Cerebellar cortex (tissue), 1 donor: ENCODE measurements around the gene HUNK.

ENCODE experiments used
- DNase-seq: peaks from one replicate; pipeline ENCODE4 v3.0.0-alpha.2; 2015; ENCODE audit warnings: low spot score

The HUNK gene

DNA sequence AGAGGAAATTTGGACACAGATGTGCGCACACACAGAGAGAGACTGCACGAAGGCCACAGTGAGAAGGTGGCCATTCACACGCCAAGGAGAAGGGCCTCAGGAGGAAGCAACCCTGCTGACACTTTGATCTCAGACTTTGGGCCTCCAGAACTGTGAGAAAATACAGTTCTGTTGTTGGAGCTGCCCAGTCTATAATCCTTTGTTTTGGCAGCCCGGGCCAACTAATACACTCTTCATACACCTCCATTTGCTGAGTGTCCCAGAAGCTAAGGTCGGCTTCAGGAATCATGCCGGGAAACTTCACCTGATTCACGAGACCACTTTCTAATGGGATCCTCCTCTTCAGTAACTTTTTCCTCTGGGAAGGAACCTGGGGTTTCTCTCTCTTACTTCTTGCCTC lies 23.2 kb downstream of the HUNK start:
- DNase-seq = no peak

DNA sequence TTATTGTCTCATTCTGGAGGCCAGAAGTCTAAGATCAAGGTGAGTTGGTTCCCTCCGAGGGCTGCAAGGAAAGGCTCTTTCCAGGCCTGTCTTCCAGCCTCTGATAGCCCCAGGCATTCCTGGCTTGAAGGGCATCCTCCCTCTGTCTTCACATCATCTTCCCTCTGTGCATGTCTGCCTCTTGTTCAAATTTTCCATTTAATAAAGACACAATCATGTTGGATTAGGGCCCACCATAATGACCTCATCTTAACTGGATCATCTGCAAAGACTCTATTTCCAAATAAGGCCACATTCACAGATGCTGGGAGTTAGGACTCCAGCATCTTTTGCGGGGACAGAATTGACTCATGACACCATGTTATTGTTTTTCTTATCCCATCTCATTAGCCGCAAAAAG lies 24.5 kb downstream of the HUNK start:
- no peak for DNase-seq

DNA sequence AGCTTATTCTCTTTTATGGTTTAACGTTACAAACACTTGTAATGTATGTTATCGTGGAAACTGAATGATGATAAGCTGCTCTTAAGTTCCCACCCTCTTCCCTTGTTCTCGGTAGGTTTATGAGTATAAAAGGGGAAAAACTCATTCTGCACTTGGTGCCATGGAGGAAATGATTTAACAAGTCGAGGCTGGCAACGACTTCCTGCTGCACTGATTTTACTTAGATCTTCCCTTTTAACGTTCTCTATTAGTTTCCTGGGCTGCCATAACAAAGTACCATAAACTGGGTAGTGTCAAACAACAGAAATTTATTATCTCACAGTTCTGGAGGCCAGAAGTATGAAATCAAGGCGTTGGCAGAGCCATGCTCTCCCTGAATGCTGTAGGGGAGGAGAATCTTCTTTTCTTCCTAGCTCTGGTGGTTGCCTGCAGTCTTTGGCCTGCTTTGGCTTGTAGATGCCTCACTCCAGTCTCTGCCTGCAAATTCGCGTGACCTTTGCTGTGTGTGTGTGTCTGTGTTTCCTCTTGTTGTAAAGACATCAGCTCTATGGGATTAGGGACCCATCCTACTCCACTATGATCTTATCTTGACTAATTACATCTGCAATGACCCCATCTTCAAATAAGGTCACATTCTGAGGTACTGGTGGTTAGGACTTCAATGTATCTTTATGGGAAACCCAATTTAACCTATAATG lies 26.3 kb downstream of the HUNK start:
- DNase-seq = no peak

DNA sequence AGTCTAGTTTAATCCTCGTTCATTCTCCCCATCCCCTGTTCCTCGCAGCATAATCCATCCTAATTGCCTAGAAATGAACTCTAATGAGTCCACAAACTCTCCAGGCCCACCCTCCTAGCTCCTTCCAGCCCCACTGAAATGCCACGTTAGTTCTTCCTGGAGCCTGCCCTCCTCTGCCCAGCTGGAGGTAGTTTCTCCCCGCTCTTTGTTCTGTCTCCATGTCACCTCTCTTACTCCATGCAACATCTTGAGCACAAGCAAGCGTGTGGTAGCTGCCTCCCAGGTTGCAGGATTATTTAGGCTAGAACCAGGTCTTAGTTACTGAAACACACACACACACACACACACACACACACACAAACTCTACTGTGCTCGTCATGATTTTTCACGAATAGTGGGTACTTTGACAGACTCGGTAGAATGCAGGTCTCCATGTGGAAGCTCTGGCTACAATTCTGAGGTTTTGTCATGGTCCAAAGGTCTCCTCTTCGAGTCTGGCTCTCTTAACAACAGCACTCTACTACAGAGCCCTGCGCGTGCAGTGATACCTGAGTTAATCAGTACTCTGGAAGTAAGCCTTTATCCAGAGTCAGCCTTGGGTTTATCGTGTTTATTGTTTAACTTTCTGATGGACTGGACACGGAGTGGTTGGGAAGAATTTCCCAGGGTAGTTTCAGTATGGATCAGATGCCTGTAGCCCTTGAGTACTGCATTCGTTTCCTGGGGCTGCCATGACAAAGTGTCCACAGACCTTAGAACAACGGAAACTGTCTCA lies 27.5 kb downstream of the HUNK start:
- no peak for DNase-seq

DNA sequence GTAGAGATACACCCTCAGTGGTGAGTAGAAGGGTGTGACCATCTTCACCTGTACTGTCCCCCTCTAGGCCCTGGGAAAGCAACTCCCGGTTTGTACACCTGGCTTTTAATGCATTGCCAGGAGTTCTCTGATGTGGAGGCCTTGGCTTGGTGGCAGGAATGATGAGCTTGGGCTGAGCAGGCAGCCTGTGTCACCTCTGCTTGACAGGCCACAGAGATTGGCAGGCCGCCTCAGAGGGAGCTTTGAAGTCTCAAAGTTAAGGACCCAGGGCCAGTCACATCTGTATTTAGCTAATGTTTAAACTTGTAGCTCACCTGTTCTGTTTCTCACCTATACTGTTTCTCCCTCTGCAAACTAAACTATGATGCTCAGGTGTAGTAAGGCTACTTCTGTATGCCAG lies 28.5 kb downstream of the HUNK start:
- DNase-seq = no peak

DNA sequence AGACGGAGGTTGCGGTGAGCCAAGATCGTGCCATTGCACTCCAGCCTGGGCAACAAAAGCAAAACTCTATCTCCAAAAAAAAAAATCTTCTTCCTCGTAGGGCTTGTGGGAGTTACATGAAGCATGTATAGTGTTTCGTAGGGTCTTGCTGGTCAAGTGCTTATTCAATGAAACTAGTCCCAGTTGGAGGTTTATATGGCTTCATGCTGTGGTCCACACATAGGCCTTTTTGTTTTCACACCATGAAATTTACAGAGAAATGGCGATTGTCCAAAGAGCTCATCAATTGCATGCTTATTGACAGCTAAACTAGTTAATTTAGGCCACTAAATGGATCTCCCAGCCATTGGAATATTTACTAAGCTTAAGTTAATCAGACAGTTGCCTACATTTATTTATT lies 29.6 kb downstream of the HUNK start:
- no peak for DNase-seq

DNA sequence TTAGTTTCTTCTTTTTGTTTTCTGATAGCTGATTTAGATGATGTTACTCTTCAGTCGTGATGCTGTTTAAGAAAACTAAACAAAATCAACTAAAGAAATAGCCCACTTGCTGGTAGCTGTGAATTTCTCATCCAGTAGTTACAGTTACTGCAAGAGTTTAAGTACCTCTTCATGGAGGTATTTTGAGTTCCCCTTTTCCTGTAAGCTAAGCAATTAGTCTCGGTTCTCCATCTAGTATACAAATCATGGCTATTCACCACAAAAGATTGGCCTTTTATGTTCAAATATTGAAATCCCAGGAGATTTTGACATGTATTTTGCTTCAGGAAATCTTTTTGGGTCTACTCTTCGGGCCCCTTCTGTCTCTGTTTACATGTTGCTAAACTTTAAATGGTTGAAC lies 31.1 kb downstream of the HUNK start:
- DNase-seq = no peak

DNA sequence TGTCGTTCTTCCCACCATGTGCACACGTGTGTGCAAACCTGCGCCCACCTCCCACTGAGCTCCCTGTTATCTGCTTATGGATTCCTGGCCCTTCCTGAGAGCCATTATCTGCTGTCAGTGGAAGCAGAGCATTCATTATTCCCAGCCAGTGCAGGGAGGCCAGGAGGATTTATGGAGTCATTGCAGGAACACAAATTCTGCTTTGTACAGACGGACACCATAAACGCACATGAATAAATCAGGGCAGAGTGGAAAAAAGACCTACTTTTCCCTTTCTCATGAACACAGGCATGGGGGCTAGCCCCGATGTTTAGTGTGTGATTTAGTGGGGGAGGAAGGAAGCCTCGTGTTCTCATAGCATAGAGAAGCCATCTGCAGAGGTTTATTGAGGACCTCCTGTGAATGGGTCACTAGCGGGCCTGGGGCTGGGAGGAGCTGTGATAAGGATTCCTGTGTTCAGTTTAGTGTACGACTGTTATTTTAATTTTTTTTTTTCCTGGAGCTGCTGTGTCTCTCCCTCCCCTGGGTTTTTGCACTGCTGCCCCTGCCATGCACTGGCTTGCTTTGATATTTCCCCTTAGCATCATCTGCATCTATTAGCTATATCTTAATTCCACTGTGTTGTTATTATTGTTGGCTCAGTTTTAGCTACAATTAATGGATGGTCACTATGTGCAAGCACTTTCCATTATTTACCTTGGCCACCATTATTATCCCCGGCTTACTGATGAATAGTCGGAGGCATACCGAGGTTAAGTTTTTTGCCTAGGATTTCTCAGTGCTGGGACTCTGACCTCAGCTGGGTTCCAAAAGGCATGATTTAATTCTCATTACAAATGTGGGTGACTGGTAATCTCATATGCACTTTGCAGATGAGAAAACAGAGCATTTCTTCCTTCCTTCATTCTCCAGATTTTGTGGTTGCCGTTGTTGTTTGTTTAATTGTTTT lies 33.0 kb downstream of the HUNK start:
- DNase-seq = no peak

DNA sequence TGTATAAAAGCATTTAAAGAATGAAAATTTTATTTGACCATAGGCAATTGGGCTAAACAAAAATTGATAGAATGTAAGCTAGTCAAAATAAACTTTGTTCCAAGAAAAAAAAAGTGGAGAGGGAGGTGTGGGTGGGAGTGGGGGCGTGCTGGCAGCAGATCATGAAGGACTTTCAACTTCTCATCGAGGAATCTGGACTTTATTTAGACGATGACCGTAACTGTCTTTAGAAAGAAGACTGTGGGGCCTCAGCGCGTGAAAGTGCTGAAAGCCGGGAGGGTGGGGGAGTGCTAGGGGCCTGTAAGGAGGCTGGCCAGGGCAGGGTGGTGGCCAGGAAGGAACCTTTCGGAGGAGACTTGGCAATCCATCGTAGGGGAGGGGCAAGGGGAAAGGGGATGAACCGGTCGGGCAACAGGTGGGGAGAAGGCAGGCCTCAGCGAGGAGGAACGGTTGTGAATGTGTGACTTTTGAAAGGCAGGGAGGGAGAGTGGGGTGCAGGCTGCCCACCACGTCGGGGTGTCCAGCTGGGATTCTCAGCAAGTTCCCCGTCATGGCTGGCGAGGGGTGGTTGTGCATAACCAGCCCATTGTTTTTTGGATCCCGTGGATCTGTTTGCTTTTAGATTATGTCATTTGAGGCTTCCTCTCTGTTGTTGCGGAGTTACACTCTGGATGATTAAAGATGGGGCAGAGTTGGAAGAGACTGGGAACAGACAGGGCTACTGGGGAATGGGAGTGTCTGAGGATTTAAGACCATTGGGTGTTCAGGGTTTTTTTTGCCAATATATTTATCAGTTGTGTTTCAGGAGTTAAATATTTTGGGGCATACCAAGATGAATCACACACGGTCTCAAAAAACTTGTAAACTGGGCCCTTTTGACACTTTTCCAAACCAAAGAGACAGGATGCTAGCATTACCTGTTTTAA lies 35.5 kb downstream of the HUNK start:
- DNase-seq = no peak

DNA sequence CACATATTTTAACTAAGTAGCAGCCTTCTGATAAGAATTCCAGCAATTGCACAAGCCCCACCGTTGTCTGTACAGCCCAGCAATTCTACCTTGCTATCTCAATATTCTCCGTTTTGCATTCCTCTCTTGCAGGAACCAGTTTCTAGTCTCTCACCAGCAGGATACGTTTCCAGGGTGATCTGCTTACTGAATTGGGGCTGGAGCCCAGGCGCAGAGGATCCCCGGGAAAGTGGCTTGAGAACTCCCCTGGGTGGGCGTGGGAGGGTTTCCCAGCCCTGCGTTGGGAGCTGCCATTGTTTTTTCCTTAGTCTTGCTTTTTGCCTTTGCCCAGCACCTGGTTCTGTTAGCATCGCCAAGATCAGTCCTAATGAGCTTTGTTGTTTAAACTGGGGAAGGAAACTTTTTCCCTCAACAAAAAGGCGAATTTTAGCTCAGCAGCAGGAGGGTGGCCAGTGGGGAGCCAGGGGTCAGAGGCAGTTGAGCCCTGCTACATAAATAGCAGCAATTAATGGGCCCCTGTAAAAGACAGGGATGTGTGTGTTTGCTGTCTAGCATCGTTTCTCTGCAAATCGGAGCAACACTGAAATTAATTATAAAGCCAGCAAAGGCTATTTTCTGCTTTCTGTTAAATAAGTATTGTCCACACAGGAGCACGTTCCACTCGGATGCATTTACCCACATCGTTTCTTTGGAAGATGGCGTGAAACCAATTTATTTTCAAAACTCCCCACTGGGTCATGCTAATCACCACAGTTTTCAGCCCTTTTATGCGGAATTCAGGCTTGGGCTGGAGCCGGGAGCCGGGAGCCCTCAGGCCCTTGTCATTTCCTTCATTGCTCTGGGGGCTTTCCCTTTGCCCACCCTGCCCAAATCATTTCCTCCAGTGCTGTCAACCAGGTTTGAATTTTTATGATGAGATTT lies 36.6 kb downstream of the HUNK start:
- DNase-seq = no peak

DNA sequence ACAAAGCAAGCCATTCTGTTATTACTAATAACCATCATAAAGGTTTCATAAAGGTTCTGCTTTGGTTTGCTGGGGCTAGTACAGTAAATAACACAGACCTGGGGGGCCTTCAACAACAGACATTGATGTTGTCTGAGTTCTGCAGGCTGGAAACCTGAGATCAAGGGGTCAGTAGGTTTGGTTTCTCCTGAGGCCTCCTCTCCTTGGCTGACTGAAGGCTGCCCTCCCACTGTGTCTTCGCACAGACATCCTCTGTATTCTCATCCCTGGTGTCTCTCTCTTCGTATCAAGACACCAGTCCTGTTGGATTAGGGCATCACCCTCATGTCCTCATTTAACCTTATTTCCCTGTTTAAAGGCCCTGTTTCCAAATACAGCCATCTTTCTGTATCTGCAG lies 37.3 kb downstream of the HUNK start:
- DNase-seq = no peak

DNA sequence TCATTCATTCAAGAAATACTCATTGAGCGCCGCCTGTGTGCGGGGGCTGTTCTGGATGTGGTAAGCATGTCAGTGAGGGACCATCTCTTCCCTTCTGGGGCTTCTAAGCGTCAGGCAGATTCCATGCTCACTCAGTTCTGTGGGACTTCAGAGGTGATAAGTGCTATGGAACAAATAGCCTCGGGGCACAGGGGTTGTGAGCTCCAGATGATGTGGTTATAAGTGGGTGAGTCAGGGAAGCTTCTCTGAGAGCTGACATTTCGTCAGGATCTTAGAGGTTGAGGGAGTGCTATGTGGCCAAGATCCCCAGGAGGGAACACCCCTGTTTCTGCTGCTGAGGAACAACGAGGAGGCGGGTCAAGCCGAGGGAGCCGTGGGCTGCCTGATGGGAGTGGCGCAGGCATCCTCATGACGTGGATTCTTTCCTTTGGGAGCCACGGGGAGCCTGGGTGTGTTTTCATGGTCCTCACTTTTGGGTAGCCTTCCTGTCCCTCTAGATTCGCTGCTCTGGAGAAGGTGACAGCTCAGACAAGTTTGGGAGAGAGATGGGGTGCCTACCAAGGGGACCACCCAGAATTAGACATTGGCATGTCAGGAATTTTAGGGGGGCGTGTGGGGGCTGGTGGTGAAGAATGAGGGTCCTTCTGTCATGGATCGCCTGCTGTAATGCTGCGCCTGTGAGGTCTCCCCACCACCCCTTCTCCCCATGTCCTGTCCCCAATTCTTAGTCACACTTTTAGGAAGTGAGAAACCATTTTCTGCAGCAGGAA lies 38.5 kb downstream of the HUNK start:
- DNase-seq = no peak

DNA sequence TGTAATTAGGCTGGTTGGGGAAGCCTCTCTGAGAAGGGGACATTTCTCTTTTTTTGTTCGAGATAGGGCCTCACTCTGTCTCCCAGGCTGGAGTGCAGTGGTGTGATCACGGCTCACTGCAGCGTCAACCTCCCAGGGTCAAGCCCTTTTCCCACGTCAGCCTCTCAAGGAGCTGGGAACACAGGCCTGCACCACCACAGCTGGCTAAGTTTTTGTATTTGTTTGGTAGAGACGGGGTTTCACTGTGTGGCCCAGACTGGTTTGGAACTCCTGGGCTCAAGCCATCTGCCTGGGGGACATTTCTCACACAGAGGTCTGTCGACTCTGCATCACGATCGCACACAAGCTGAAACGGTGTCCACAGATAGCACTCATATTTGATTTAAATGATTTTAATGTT lies 39.7 kb downstream of the HUNK start:
- no peak for DNase-seq

DNA sequence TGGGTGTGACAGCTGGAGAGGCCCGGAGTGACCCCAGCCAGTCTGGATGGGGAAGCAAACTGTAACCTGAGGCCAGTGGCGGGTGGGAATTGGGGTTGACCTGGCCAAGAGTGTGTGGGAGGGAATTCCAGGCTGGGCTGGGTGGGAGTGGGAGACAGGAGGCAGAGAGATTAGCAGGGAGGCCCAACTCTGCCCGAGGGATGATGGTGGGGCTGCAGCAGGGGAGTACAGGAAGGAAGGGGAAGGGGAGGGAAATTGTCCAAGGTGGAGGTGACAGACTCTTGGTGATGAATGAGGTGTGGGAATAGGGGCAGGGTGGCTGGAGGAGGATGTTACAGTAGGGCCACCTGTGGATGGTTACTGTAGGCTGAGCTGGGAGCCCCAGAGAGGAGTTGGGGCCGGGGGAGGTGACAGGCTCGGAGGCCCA lies 40.4 kb downstream of the HUNK start:
- no peak for DNase-seq

DNA sequence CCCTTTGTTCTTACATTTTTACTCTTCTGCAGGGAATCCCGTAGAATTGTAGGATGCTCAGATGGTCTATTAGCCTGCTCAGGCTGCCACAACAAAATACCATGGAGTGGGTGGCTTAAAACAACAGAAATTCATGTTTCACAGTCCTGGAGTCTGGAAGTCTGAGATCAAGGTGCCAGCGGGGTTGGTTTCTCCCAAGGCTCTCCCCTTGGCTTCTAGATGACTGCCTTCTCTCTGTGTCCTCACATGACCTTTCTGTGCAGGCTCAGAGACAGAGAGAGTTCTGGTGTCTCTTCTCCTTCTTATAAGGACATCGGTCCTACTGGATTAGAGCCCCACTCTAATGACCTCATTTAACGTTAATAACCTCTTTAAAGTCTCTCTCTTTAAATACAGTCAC lies 41.7 kb downstream of the HUNK start:
- no peak for DNase-seq

DNA sequence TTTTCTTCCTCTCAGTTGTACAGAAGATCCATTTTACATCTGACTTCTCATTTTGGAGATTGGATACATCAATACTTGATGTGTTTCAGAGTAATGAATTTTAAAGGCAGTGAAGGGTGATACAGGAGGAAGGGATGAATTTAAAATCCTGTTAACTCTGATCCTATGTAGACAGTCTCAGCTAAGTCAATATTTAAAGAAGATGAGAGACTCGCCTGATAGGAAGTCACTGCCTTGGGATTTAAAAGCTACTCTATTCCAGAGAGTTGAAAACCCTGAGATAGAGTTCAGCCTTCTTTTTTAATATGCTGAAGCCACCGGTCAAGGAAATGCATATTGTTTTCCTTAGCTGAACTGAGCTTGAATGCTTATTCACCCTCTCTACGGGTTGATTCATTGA lies 42.7 kb downstream of the HUNK start:
- no peak for DNase-seq

DNA sequence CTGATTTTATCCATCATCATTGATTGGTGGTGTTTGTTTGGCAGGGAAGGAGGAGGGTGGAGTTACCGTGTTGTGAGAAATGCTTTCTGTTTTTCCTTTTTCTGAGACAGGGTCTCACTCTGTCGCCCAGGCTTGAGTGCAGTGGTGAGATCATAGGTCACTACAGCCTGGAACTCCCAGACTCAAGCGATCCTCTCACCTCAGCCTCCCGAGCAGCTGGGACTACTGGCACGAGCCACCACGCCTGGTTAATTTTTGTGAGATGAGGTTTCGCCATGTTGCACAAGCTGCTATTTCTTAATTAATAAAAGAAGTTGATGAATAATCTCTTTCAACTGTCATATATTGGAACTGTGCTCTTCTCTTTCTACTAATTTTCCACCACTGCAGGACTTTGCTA lies 44.3 kb downstream of the HUNK start:
- no peak for DNase-seq

DNA sequence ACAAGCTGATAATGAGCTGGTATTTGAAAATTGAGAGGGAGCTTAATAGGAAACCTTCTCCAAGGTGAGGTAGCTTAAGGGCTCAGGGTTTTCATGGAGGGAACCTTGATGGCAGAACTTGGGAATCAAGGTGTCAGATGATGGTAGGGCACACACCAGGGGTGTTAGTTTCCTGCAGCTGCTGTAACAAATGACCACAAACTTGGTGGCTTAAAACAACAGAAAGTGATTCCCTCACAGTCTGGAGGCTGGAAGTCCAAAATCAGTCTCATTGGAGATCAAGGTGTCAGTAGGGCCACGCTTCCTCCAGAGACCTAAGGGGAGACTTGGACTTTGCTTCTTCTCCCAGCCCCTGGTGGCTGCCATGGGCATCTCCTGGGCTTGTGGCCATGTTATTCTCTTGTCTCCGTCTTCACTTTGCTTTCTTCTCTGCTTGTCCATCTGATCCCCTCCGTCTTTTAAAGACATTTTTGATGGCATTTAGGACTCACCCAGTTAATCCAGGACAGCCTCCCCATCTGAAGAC lies 45.5 kb downstream of the HUNK start:
- no peak for DNase-seq

DNA sequence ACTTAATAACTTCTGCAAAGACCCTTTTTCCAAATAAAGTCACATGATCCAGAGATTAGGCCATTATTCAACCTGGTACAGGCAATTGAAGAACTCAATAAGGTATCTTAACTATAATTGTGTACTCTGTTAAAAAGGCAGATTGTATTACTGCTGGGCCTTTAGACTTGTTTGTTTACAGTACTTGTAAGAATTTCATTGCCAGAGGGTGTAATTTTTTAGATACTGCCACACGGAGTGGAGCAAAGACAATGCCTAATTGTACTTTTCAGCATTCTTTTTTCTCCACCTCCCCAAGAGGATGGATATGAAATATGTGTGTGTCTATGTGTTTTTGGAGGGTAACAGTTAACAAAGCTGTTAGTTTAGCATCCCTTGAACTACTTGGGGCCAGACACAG lies 47.5 kb downstream of the HUNK start:
- DNase-seq = no peak
